K562 (cell line): ENCODE measurements around the gene RIC8B. TPM values are rescaled to one million over a fixed set of nuclear protein-coding genes. Genes with fewer than 3 reads are reported as not detected.

Source experiments
- ATAC-seq: fragments of 200-7000 bp; cut with Tn5 transposase; 3 replicates; pipeline ENCODE4 v1.9.1; 2020; ENCODE audit warnings: moderate library complexity
- BruUV-seq: library from RNA; stranded (reverse); fragments of 400-500 nt; replicated peaks from 2 replicates; lab custom pipeline; 2021; lab: Mats Ljungman, UMichigan
- CTCF ChIA-PET: fragments of 300-600 bp; formaldehyde crosslinking; extraction: SDS; loops from one replicate; lab custom pipeline; 2021; ENCODE audit warnings: low intra/inter-chr PET ratio; lab: Yijun Ruan, JAX
- POLR2A ChIA-PET: fragments of 300-600, 350-650 bp; sonication (Branson Sonifier 250); formaldehyde crosslinking; extraction: SDS; loops from one replicate; lab custom pipeline; 2021; ENCODE audit warnings: antibody characterized with exemption, inconsistent platforms; lab: Yijun Ruan, JAX
- DNase-seq, 4 experiments: peaks; one replicate each; pipeline versions ENCODE4 v3.0.0 to v3.0.0-alpha.2; 2011 to 2018; ENCODE audit warnings: low spot score in 3 of 4, mixed read lengths in 3 of 4; ENCODE audit errors: extremely low read depth in 1 of 4
- FAIRE-seq: peaks from 2 replicates; lab custom pipeline; 2011; peaks lifted over from hg19 to GRCh38; lab: Jason Lieb, UNC
- H2AFZ ChIP-seq: 2 replicates; pipeline ENCODE4 v1.6.0; 2011; ENCODE audit warnings: low read depth, low read length, control low read depth, inconsistent platforms
- H3K27ac ChIP-seq: fragments of 200-600 bp; 3 replicates; pipeline ENCODE4 v1.8.0; 2011; ENCODE audit warnings: low read depth, mild to moderate bottlenecking, control low read depth, inconsistent platforms, low read length, moderate library complexity, mixed read lengths; ENCODE audit errors: extremely low read depth
- H3K27me3 ChIP-seq, 2 experiments: fragments of 300-600 bp in 1 of 2; 2 replicates in 1 of 2; 3 replicates in 1 of 2; pipeline versions ENCODE4 v1.6.0 to v1.8.0; 2011; ENCODE audit warnings: inconsistent platforms in 2 of 2, low read length in 2 of 2, mild to moderate bottlenecking in 1 of 2, mixed read lengths in 1 of 2, moderate library complexity in 1 of 2; ENCODE audit not compliant: control insufficient read depth in 2 of 2, insufficient read depth in 2 of 2
- H3K36me3 ChIP-seq: fragments of 300-600 bp; 3 replicates; pipeline ENCODE4 v1.8.0; 2011; ENCODE audit warnings: mild to moderate bottlenecking, low read length, inconsistent platforms; ENCODE audit not compliant: control insufficient read depth, insufficient read depth
- H3K4me1 ChIP-seq, 2 experiments: fragments of 200-600 bp in 1 of 2; replicated peaks in 1 of 2; 2 replicates in 1 of 2; 3 replicates in 1 of 2; pipeline versions ENCODE4 v1.5.1 to v1.8.0; 2011; ENCODE audit warnings: inconsistent platforms in 2 of 2, low read length in 2 of 2, mild to moderate bottlenecking in 1 of 2, mixed read lengths in 1 of 2, moderate library complexity in 1 of 2; ENCODE audit not compliant: control insufficient read depth in 2 of 2, insufficient read depth in 2 of 2
- H3K4me2 ChIP-seq: 2 replicates; pipeline ENCODE4 v1.6.1; 2011; ENCODE audit warnings: low read length, control low read depth, inconsistent platforms, mixed read lengths; ENCODE audit not compliant: insufficient read depth
- H3K4me3 ChIP-seq: fragments of 200-600 bp; sonication (generic), shearing (Covaris generic); 2 replicates; pipeline ENCODE4 v1.5.1; 2016; ENCODE audit warnings: control low read depth, inconsistent platforms
- H3K79me2 ChIP-seq: fragments of 200-600 bp; 3 replicates; pipeline ENCODE4 v1.8.0; 2011; ENCODE audit warnings: low read length, inconsistent platforms; ENCODE audit not compliant: control insufficient read depth, insufficient read depth
- H3K9ac ChIP-seq, 2 experiments: 2 replicates each; pipeline versions ENCODE4 v1.6.0 to v1.6.1; 2011; ENCODE audit warnings: low read depth in 2 of 2, low read length in 2 of 2, control low read depth in 1 of 2, inconsistent platforms in 1 of 2, mild to moderate bottlenecking in 1 of 2, mixed read lengths in 1 of 2; ENCODE audit not compliant: insufficient read depth in 1 of 2
- H3K9me1 ChIP-seq: one replicate; pipeline ENCODE4 v1.6.0; 2011; ENCODE audit warnings: inconsistent platforms, mild to moderate bottlenecking, low read length, moderate library complexity; ENCODE audit not compliant: control insufficient read depth, insufficient read depth
- H3K9me3 ChIP-seq: replicated peaks from 2 replicates; pipeline ENCODE4 v1.5.1; 2011; ENCODE audit warnings: low read depth, low read length, inconsistent platforms; ENCODE audit not compliant: control insufficient read depth, insufficient read depth
- H4K20me1 ChIP-seq: replicated peaks from 2 replicates; pipeline ENCODE4 v1.6.1; 2011; ENCODE audit warnings: low read length, inconsistent platforms, mixed read lengths; ENCODE audit not compliant: control insufficient read depth, insufficient read depth
- CBFA2T2 ChIP-seq: fragments of 450-650 bp; conservative IDR thresholded peaks from 2 replicates; pipeline ENCODE4 v1.6.1; 2017; ENCODE audit warnings: mild to moderate bottlenecking
- DPF2 ChIP-seq: fragments of 450-650 bp; IDR thresholded peaks from 2 replicates; pipeline ENCODE4 v1.6.1; 2016
- EZH2 ChIP-seq: IDR thresholded peaks from 2 replicates; pipeline ENCODE4 v1.6.1; 2012; ENCODE audit warnings: low read depth, mild to moderate bottlenecking, inconsistent platforms, low read length, borderline replicate concordance
- GTF2F1 ChIP-seq: IDR thresholded peaks from 2 replicates; pipeline ENCODE4 v1.6.1; 2011; ENCODE audit warnings: low read depth, low read length, improper control_type of control experiment
- MCM7 ChIP-seq, 2 experiments: fragments of 450-650 bp; IDR thresholded peaks; 2 replicates each; pipeline ENCODE4 v1.6.1; 2016 to 2018
- PKNOX1 ChIP-seq: fragments of 450-650 bp; IDR thresholded peaks from 2 replicates; pipeline ENCODE4 v1.6.1; 2016
- RBM22 ChIP-seq: fragments of 200-400 bp; formaldehyde crosslinking; IDR thresholded peaks from 2 replicates; pipeline ENCODE4 v1.6.1; 2018; ENCODE audit warnings: low read length, low read depth; ENCODE audit not compliant: poor library complexity, severe bottlenecking
- SLC30A9 ChIP-seq: fragments of 250-450 bp; sonication (Bioruptor Pico); IDR thresholded peaks from 2 replicates; pipeline ENCODE4 v1.8.0; 2022; ENCODE audit warnings: mild to moderate bottlenecking, moderate library complexity
- SPI1 ChIP-seq: IDR thresholded peaks from 2 replicates; pipeline ENCODE4 v1.6.1; 2011; ENCODE audit warnings: low read depth, low read length, control low read depth, borderline replicate concordance
- TARDBP ChIP-seq: fragments of 450-650 bp; IDR thresholded peaks from 2 replicates; pipeline ENCODE4 v1.6.1; 2016
- ZNF143 ChIP-seq: sonication (generic); formaldehyde crosslinking; IDR thresholded peaks from 2 replicates; pipeline ENCODE4 v1.9.0; 2022; ENCODE audit warnings: mild to moderate bottlenecking, missing genetic modification reagents
- ZNF696 ChIP-seq: fragments of 250-450 bp; sonication (Bioruptor Pico); conservative IDR thresholded peaks from 2 replicates; pipeline ENCODE4 v1.4.0; 2020; ENCODE audit warnings: mild to moderate bottlenecking, moderate library complexity
- WGBS: fragments of 100-300 bp; shearing (Covaris generic); methylation state at CpG from one replicate; pipeline ENCODE4 v1.1.6; 2016; ENCODE audit warnings: low coverage, mixed read lengths; ENCODE audit not compliant: insufficient coverage; ENCODE audit errors: missing lambda C conversion rate; 5-methylcytosine and 5-hydroxymethylcytosine counted together
- in situ Hi-C: fragments of 300-500 bp; cut with MboI; formaldehyde crosslinking; loops from 4 replicates; pipeline ENCODE4 v1.15.0; 2018; ENCODE audit warnings: inconsistent platforms, mixed read lengths
- intact Hi-C: fragments of 100-400 bp; cut with micrococcal nuclease; formaldehyde crosslinking; loops from 2 replicates; pipeline ENCODE4 v1.14.2; 2022
- polyA plus RNA-seq, 8 experiments: library from polyadenylated mRNA; depleted of rRNA in 4 of 8; stranded (reverse) in 5 of 8; unstranded in 3 of 8; fragments of >200 nt; fragmentation: Nextera tagmentation in 2 of 8; fragmentation: Illumina TruSeq in 1 of 8; extraction: Ambion mirVana in 2 of 8; extraction: Trizol in 1 of 8; gene quantifications; 2 replicates each; pipeline versions ENCODE4 v1.2.1 to v1.2.3, GENCODE V29; 2011 to 2014; ENCODE audit warnings: inconsistent platforms in 1 of 8, missing spikeins in 1 of 8
- total RNA-seq, 7 experiments: library from RNA; depleted of rRNA in 6 of 7; stranded (reverse); fragments of >200 nt in 6 of 7; fragmentation: Illumina TruSeq in 2 of 7; extraction: Trizol in 2 of 7; gene quantifications; 2 replicates each; pipeline versions ENCODE4 v1.2.1 to v1.2.3, GENCODE V29; 2011 to 2021; ENCODE audit warnings: low replicate concordance in 1 of 7
- TF ChIP-seq, protein P1 (sequence below): fragments of 450-650 bp; formaldehyde crosslinking; IDR thresholded peaks from 2 replicates; pipeline ENCODE4 v1.4.0; 2020; ENCODE audit warnings: mild to moderate bottlenecking, moderate library complexity

Gene RIC8B
- total and polyA plus RNA-seq, 9 of the 15 experiments (the other 6 are each of a cell fraction or from before 2014, with no cell fraction given): 0.92 to 8.1 (median 4.8) TPM

GRCh38 chr12:106740818-106741217 is 33.7 kb upstream of the RIC8B start:
- H3K9me1 ChIP-seq: no peaks in the 10 kb centered on the region
- H3K79me2 ChIP-seq: no peaks in the 10 kb centered on the region
- FAIRE-seq (no peak), DNase-seq (no peak), ATAC-seq (no peak)
- H3K27me3 ChIP-seq: peaks cover 4 to 10% of the 10 kb centered on the region in 2 experiments
- intact Hi-C loops: no loop called here
- H3K4me3 ChIP-seq: no peak overlapping the region
- no TSS peak for BruUV-seq
- no peaks in the 10 kb centered on the region for H3K9me3 ChIP-seq
- in situ Hi-C loops: no loop called here
- TF ChIP-seq PKNOX1: peak; percentile 33; the same call in 1 of the 2 replicates
- TF ChIP-seq SPI1: peak; percentile 73; the same call in 1 of the 2 replicates
- TF ChIP-seq GTF2F1: no peak
- TF ChIP-seq DPF2: no peak
- no peak for TF ChIP-seq SLC30A9 (CRISPR knock-in tag)
- 57% methylated on average over 5 of the region's 5 CpGs for WGBS
- H3K4me2 ChIP-seq: no peak overlapping the region
- H3K4me1 ChIP-seq: peaks cover 0 to 17% of the 10 kb centered on the region in 2 experiments; a peak in 2 of 5 replicates
- ChIA-PET CTCF (no interaction called here), POLR2A (interaction anchor here (1.2 to 1.9 kb wide), 2 partner anchors 8 to 12 kb away, joined by 4 to 10 read pairs; no protein-coding TSS in a partner anchor)
- no peaks in the 10 kb centered on the region for H4K20me1 ChIP-seq
- no peak overlapping the region for H3K9ac ChIP-seq
- H3K36me3 ChIP-seq: no peaks in the 10 kb centered on the region
- H2AFZ ChIP-seq: no peak overlapping the region
- H3K27ac ChIP-seq: no peak overlapping the region

DNA sequence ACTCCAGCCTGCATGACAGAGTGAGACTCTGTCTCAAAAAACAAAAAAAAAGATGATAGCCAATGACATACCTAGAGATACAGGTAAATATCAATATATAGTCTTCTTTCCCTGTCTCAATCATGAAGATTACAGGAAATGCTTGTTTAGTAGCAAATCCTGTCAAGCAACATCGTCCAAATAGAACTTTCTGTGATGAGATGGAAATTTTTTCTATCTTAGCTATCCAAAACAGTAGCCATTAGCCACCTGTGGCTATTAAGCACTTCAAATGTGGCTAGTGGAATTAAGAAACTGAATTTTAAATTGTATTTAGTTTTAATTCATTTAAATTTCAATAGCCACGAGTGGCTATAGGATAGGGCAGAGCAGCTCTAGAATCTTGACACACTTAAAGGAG is 33.2 kb upstream of the RIC8B start:
- POLR2A ChIA-PET: interaction anchor here (1.9 kb wide), 1 partner anchor 13 kb away, joined by 4 read pairs; no protein-coding TSS in a partner anchor
- peaks cover 4 to 10% of the 10 kb centered on the region in 2 experiments for H3K27me3 ChIP-seq
- H2AFZ ChIP-seq: no peak overlapping the region
- H3K9me1 ChIP-seq: no peaks in the 10 kb centered on the region
- H4K20me1 ChIP-seq: no peaks in the 10 kb centered on the region
- no peak overlapping the region for H3K4me3 ChIP-seq
- no peak overlapping the region for H3K9ac ChIP-seq
- no TSS peak for BruUV-seq
- H3K9me3 ChIP-seq: no peaks in the 10 kb centered on the region
- no peak for FAIRE-seq
- 21% methylated on average over 2 of the region's 2 CpGs for WGBS
- H3K4me1 ChIP-seq: peaks cover 0 to 17% of the 10 kb centered on the region in 2 experiments; a peak in 2 of 5 replicates
- intact Hi-C loops: no loop called here
- H3K36me3 ChIP-seq: no peaks in the 10 kb centered on the region
- in situ Hi-C loops: no loop called here
- no peak overlapping the region for H3K4me2 ChIP-seq
- H3K27ac ChIP-seq: no peak overlapping the region
- DNase-seq: no peak
- ATAC-seq: no peak
- H3K79me2 ChIP-seq: no peaks in the 10 kb centered on the region
- CTCF ChIA-PET: no interaction called here
- TF ChIP-seq EZH2 (no peak), RBM22 (no peak), ZNF696 (no peak), CBFA2T2 (no peak), TARDBP (no peak), ZNF143 (CRISPR knock-in tag) (no peak), SLC30A9 (CRISPR knock-in tag) (no peak), MCM7 (IDR thresholded peaks at IDR 0.05) (no peak)
- TF ChIP-seq, protein P1, sequence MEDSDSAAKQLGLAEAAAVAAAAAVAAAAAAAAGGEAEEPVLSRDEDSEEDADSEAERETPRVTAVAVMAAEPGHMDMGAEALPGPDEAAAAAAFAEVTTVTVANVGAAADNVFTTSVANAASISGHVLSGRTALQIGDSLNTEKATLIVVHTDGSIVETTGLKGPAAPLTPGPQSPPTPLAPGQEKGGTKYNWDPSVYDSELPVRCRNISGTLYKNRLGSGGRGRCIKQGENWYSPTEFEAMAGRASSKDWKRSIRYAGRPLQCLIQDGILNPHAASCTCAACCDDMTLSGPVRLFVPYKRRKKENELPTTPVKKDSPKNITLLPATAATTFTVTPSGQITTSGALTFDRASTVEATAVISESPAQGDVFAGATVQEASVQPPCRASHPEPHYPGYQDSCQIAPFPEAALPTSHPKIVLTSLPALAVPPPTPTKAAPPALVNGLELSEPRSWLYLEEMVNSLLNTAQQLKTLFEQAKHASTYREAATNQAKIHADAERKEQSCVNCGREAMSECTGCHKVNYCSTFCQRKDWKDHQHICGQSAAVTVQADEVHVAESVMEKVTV (CRISPR knock-in tag): no peak
